GM18511 (cell line): ENCODE measurements around the gene VPS16.
"Not testable (repeated sequence)": the region's sequence is repeated elsewhere in the genome, so short reads cannot be mapped to it uniquely, and the experiment has no call there.

Source experiments
- ATAC-seq: cut with Tn5 transposase; IDR thresholded peaks from one replicate; pipeline ENCODE4 v1.9.1; 2021; ENCODE audit warnings: mild to moderate bottlenecking, moderate library complexity; ENCODE audit not compliant: unreplicated experiment

Gene VPS16

DNA sequence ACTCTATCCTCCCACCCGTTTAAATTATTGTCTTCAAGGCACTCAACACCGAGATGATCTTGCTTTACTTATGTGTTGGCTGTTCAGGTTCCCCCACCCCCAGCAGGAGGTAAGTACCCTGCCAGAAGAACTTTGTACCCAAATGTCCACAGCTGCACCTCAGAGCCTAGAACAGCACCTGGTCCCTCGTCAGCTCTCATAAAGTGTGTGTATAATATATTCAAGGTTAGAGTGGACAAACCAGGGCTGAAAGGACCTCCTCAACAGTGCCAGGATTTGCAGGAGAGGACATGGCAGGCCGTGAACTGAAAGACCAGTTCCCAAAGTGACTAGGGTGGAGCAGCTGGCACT lies 34.2 kb upstream of the VPS16 start:
- no peak for ATAC-seq

GRCh38 chr20:2807019-2807418 lies 33.5 kb upstream of the VPS16 start:
- ATAC-seq = no peak

DNA sequence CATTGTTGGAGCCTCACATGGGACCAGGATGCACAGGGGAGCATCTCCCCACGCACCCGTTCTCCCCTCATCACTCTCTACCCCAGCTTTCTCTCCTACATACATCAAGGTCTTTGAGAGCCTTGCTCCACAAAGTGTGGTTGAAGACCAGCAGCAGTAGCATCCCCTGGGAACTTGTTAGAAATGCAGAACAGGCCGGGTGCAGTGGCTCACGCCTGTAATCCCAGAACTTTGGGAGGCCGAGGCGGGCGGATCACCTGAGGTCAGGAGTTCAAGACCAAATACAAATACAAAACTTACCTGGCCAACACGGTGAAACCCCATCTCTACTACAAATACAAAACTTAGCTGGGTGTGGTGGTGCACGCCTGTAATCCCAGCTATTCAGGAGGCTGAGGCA lies 32.6 kb upstream of the VPS16 start:
- ATAC-seq = not testable (repeated sequence)

- ATAC-seq = no peak
Measured at GRCh38 chr20:2809690-2810089, 30.9 kb upstream of the VPS16 start.

GRCh38 chr20:2812189-2812588 lies 28.4 kb upstream of the VPS16 start:
- no peak for ATAC-seq

GRCh38 chr20:2814076-2814475 lies 26.5 kb upstream of the VPS16 start:
- no peak for ATAC-seq

- no peak for ATAC-seq
Measured at GRCh38 chr20:2814587-2815051, 25.9 kb upstream of the VPS16 start, which contains the start of gene C20orf141. C20orf141 (plus strand) TSS chr20:2814987; CDS start chr20:2815185, 198 bp downstream.

- no peak for ATAC-seq
Measured at GRCh38 chr20:2815242-2815900, 25.2 kb upstream of the VPS16 start.

DNA sequence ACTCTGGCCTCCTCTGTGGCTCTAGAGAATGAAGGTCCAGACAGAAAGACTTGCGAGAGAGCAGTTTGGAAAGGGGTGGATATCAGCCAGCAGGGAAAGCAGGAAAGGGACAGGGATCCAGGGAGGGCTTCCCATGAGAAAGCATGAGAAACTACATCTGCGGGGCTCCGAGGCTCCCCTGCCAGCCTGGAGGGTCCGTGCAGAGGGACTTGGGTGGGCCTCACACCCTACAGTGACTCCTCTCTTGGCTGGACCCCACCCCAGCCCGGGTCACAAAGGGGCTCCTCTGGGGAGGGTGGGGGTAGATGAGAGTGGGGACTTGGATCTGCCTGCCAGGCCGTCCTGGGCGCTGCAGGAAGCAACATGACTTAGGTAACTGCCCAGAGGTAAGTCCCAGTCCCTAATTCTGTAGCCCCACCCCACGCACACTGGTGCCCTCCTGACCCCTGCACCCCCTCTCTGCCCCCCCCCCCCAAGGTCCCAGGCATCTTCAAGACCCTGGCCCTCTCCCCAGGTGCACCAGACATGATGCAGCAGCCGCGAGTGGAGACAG lies 24.4 kb upstream of the VPS16 start, which contains the start of gene TMEM239:
TSS of gene TMEM239 (plus strand) at position 335 of the 553 bp plus-strand sequence. CDS start at position 526, 191 bp downstream.
- no peak for ATAC-seq

DNA sequence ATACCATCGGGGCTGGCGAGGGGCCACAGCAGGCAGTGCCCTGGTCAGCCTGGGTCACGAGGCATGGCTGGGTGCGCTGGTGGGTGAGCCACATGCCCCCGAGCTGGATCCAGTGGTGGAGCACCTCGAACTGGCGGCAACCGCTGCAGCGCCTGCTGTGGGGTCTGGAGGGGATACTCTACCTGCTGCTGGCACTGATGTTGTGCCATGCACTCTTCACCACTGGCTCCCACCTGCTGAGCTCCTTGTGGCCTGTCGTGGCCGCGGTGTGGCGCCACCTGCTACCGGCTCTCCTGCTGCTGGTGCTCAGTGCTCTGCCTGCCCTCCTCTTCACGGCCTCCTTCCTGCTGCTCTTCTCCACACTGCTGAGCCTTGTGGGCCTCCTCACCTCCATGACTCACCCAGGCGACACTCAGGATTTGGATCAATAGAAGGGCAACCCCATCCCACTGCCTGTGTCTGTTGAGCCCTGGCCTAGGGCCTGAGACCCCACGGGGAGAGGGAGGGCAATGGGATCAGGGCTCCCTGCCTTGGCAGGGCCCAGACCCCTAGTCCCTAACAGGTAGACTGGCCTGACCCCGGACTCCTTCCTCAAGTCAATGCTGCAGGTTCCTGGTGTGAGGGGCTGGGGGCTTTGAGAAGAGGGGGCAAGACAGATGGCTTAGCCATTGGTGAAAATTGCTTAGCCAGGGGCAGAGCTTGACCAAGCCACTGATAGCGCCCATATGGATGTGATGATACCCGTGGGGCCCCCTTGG lies 23.8 kb upstream of the VPS16 start:
- no peak for ATAC-seq

DNA sequence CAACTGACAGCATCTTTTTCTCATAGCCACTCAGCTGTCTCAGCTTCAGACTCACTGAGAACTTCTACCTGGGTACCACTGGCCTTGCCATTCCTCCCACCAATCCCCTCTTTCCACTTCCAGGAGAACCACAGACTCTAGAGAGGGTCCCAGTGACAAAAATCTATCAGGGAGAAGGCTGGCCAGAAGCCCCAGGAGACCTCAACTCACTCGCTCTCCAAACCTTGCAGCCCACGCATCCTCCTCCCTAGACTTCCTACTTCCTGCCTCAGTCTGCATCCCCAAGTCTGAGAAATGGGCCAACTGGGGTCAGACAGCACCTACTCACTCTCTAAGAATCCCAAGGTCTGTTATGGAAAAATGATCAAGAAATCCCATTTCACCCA lies 23.2 kb upstream of the VPS16 start:
- ATAC-seq = no peak

DNA sequence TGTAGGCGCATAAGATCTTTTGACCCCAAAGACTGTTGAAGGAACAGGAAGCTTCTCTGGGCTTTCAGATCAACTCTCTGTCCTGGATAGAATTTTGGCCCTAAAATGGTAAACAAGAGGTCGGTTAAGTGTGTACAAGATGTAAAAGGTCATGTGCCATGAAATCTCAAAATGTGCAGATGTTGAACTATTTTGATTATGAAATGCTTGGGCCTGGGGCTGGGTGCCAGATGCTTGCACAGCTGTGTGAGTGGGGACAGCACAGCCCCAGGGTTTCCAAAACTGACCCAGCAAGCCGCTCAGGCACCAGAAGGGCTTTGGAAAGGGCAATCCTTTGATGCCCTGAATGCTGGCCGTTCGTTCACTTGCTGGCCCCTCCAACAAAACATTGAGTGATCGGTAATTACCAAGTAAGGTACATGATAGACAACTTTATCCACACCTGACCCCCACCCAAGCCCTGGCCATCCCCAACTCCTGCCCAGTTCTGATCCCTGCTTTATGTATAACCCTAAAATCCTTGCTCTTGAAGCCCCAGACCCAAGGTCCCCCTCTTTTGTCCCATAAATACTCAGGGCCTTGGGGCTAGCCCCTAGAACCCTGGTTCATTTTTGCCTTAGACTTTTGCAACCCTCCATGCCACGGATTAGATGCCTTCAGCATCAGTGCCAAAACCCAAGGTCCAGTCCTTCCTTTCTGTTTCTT lies 22.5 kb upstream of the VPS16 start:
- ATAC-seq = no peak

GRCh38 chr20:2820084-2820895 lies 20.3 kb upstream of the VPS16 start:
- ATAC-seq = no peak

DNA sequence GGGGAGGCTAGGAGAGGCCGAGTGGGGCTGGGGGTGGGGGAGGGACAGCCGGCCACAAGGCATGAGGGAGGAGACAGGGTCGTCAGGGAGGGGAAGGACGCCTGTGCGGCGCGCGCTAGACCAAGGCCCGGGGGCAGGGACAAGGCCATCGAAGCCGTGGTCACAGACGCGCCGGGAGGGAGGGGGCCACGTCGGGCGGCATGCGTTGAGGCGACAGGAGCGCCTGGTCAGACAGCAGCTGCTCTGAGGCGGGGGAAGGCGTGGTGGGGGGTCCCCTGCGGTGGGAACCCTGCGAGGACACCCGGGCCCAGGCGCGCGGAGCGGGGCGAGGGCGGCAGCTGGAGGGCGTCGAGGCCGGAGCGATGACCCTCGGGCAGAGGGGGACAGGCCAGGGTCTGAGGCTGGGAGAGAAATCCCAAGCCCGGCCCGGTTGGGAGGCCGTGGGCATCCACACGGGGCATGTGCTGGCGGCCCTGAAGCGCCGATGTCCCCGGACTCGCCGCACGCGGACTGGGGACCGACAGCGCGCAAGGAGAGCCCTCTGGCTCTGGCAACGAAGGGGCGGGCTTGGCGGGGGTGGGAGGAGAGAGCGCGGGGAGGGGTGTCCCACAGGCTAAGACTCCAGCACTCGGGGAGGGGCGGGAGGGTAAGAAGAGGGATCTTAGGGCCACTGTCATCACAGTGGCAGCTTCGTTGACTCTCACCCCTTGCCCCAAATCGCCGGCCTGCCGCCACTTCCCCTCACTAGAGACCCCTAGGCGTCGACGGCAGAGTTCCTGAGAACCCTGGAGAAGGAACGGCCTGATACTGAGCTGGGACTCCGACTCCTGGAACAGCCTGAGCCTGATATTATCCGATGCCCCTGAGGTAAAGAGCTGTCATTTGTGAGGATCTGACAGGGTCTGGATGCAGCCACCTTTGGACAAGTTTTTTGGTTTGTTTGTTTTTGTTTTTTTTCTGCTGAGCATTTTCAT lies 19.4 kb upstream of the VPS16 start:
- ATAC-seq = no peak

DNA sequence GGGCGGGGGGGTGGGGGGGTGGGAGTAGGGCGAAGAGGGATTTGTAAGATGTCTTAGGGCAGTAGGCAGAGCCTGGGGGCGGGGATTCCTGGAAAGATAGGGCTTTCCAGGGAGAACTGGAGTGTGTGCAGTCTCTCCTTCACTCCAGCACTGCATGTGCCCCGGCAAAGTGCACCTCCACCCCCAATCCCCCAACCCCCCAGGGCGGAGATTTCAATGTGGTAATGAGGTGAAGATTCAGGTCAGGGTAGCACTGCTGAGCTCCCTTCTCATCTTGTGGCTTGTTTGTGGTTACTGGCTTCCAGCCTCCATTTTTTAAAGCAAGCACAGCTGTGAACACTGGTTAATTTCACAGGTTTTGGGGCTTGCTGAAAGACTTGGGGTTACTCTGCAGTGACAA lies 18.5 kb upstream of the VPS16 start:
- no peak for ATAC-seq

DNA sequence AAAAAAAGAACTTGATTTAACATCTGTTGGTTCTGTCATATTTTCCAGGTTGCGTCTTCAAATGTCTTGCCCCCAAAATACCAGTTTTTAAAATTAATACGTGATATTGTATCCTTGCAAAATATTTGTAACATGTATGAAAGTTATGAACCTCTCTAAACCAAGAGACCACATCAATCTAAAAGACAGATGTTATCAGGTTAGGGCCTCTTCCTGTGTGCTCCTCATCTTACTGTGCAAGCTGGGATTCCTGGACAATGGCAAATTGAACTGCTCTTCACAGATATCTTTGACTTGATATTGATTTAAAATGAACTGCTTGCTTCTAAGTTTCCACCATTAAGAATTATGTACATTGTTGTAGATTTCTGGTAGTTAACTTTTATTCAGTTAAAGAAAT lies 14.8 kb upstream of the VPS16 start:
- ATAC-seq = no peak

GRCh38 chr20:2826655-2827054 lies 13.9 kb upstream of the VPS16 start:
- ATAC-seq = no peak

GRCh38 chr20:2829376-2829775 lies 11.2 kb upstream of the VPS16 start:
- no peak for ATAC-seq

DNA sequence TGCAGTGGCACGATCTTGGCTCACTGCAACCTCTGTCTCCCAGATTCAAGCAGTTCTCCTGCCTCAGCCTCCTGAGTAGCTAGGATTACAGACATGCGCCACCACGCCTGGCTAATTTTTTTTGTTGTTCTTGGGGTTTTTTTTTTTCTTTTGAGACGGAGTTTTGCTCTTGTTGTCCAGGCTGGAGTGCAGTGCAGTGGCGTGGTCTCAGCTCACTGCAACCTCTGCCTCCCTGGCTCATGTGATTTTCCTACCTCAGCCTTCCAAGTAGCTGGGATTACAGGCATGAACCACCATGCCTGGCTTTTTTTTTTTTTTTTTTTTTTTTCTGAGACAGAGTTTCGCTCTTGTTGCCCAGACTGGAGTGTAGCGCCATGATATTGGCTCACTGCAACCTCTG lies 9.3 kb upstream of the VPS16 start:
- not testable (repeated sequence) for ATAC-seq
